ENCODE results near the gene RRP9.

Gene RRP9

GRCh38 chr3:51955175-51955892 lies 13.6 kb upstream of the RRP9 start, which contains the start of gene GPR62 (continued):
- TF ChIP-seq PATZ1 (CRISPR knock-in tag; IDR thresholded peaks at IDR 0.05; ENCODE audit: borderline replicate concordance) (no peak), ZFP3 (CRISPR knock-in tag; IDR thresholded peaks at IDR 0.05) (no peak), POU6F1 (CRISPR knock-in tag; IDR thresholded peaks at IDR 0.05; ENCODE audit: borderline replicate concordance, low read depth) (no peak), TOX (CRISPR knock-in tag; IDR thresholded peaks at IDR 0.05; ENCODE audit: borderline replicate concordance) (no peak), OSR1 (CRISPR knock-in tag; IDR thresholded peaks at IDR 0.05) (no peak), SNAI2 (CRISPR knock-in tag; IDR thresholded peaks at IDR 0.05) (no peak)
- TF ChIP-seq, protein P1, sequence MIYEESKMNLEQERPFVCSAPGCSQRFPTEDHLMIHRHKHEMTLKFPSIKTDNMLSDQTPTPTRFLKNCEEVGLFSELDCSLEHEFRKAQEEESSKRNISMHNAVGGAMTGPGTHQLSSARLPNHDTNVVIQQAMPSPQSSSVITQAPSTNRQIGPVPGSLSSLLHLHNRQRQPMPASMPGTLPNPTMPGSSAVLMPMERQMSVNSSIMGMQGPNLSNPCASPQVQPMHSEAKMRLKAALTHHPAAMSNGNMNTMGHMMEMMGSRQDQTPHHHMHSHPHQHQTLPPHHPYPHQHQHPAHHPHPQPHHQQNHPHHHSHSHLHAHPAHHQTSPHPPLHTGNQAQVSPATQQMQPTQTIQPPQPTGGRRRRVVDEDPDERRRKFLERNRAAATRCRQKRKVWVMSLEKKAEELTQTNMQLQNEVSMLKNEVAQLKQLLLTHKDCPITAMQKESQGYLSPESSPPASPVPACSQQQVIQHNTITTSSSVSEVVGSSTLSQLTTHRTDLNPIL (CRISPR knock-in tag; IDR thresholded peaks at IDR 0.05; ENCODE audit: low read depth) = no peak

DNA sequence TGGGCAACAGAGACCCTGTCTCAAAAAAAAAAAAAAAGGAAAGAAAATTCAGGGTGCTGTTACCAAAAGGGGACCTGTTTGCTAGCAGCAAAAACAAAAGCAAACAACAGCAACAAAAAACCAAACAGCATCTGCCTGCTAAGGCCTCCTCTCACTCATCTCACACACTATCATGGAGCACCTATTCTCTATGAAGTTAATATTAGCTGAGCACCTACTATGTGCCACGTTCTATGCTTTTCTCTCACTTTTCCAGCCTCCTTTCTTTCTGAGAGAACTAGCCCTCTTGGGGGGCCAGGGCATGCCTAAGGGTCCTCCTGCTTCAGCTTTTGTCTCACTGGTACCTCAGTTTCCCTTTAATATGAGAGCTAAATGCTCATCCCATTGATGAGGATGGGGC lies 13.0 kb upstream of the RRP9 start:
- TF ChIP-seq, protein P2, sequence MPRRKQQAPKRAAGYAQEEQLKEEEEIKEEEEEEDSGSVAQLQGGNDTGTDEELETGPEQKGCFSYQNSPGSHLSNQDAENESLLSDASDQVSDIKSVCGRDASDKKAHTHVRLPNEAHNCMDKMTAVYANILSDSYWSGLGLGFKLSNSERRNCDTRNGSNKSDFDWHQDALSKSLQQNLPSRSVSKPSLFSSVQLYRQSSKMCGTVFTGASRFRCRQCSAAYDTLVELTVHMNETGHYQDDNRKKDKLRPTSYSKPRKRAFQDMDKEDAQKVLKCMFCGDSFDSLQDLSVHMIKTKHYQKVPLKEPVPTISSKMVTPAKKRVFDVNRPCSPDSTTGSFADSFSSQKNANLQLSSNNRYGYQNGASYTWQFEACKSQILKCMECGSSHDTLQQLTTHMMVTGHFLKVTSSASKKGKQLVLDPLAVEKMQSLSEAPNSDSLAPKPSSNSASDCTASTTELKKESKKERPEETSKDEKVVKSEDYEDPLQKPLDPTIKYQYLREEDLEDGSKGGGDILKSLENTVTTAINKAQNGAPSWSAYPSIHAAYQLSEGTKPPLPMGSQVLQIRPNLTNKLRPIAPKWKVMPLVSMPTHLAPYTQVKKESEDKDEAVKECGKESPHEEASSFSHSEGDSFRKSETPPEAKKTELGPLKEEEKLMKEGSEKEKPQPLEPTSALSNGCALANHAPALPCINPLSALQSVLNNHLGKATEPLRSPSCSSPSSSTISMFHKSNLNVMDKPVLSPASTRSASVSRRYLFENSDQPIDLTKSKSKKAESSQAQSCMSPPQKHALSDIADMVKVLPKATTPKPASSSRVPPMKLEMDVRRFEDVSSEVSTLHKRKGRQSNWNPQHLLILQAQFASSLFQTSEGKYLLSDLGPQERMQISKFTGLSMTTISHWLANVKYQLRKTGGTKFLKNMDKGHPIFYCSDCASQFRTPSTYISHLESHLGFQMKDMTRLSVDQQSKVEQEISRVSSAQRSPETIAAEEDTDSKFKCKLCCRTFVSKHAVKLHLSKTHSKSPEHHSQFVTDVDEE (CRISPR knock-in tag; IDR thresholded peaks at IDR 0.05) = no peak
- TF ChIP-seq, protein P1 (CRISPR knock-in tag; IDR thresholded peaks at IDR 0.05; ENCODE audit: low read depth) = no peak
- no peak for TF ChIP-seq CSRNP3 (CRISPR knock-in tag; IDR thresholded peaks at IDR 0.05)
- no peak for TF ChIP-seq ZNF70 (CRISPR knock-in tag; IDR thresholded peaks at IDR 0.05)
- TF ChIP-seq OSR1 (CRISPR knock-in tag; IDR thresholded peaks at IDR 0.05) = no peak
- TF ChIP-seq BACH2 (CRISPR knock-in tag; IDR thresholded peaks at IDR 0.05; ENCODE audit: borderline replicate concordance) = no peak
- TF ChIP-seq TCF4 (CRISPR knock-in tag; IDR thresholded peaks at IDR 0.05; ENCODE audit: borderline replicate concordance) = no peak
- TF ChIP-seq ZFP30 (CRISPR knock-in tag; IDR thresholded peaks at IDR 0.05) = no peak
- TF ChIP-seq TOX (CRISPR knock-in tag; IDR thresholded peaks at IDR 0.05; ENCODE audit: borderline replicate concordance) = no peak
- TF ChIP-seq PATZ1 (CRISPR knock-in tag; IDR thresholded peaks at IDR 0.05; ENCODE audit: borderline replicate concordance) = no peak
- ATAC-seq = no peak

DNA sequence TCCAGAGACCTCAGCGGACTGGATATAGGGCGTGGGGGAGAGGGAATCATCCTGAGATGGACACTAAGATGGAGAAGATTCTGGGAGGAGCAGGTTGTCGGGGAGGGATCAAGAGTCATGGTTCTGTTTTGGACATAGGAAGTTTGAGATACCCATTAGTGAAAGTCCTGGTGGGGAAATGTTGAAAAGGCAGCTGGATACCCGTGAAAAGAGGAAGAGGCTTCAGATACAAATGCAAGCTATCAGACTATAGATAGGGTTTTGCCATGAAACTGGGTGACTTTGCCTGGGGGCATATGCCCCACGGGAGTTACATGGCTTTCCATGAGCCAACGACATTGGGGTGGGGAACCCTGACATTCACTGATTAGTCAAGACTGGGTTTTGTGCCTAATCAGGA lies 12.4 kb upstream of the RRP9 start:
- ATAC-seq = no peak
- TF ChIP-seq POU6F1 (CRISPR knock-in tag; IDR thresholded peaks at IDR 0.05; ENCODE audit: borderline replicate concordance, low read depth) (no peak), OSR1 (CRISPR knock-in tag; IDR thresholded peaks at IDR 0.05) (no peak), SNAI2 (CRISPR knock-in tag; IDR thresholded peaks at IDR 0.05) (no peak), ZNF8 (CRISPR knock-in tag; IDR thresholded peaks at IDR 0.05) (no peak), CSDC2 (CRISPR knock-in tag; IDR thresholded peaks at IDR 0.05) (no peak), BACH2 (CRISPR knock-in tag; IDR thresholded peaks at IDR 0.05; ENCODE audit: borderline replicate concordance) (no peak), ZNF565 (CRISPR knock-in tag; conservative IDR thresholded peaks at IDR 0.05; ENCODE audit: low read depth) (no peak), PATZ1 (CRISPR knock-in tag; IDR thresholded peaks at IDR 0.05; ENCODE audit: borderline replicate concordance) (no peak), TOX (CRISPR knock-in tag; IDR thresholded peaks at IDR 0.05; ENCODE audit: borderline replicate concordance) (no peak), TCF4 (CRISPR knock-in tag; IDR thresholded peaks at IDR 0.05; ENCODE audit: borderline replicate concordance) (no peak)
- TF ChIP-seq, protein P1 (CRISPR knock-in tag; IDR thresholded peaks at IDR 0.05; ENCODE audit: low read depth) = no peak
